SK-N-SH (cell line): ENCODE measurements around the gene PLCXD1. TPM values are rescaled to one million over a fixed set of nuclear protein-coding genes. Genes with fewer than 3 reads are reported as not detected.
"Not testable (repeated sequence)": the region's sequence is repeated elsewhere in the genome, so short reads cannot be mapped to it uniquely, and the experiment has no call there.

Experiments
- CTCF ChIA-PET: fragments of 300-600, 350-600 bp; formaldehyde crosslinking; extraction: SDS; loops from one replicate; lab custom pipeline; 2021; lab: Yijun Ruan, JAX
- POLR2A ChIA-PET: fragments of 350-600 bp; sonication (Branson Sonifier 250); formaldehyde crosslinking; extraction: SDS; loops from one replicate; lab custom pipeline; 2020; ENCODE audit warnings: antibody characterized with exemption, inconsistent platforms; lab: Yijun Ruan, JAX
- DNase-seq: peaks from one replicate; pipeline ENCODE4 v3.0.0; 2012
- H2AFZ ChIP-seq: fragments of 200-600 bp; sonication (generic); 2 replicates; pipeline ENCODE4 v1.8.1; 2016; ENCODE audit warnings: antibody characterized with exemption, mild to moderate bottlenecking, low read depth
- H3F3A ChIP-seq: fragments of 200-600 bp; sonication (generic); replicated peaks from 2 replicates; pipeline ENCODE3; 2016; ENCODE audit warnings: antibody characterized with exemption, mild to moderate bottlenecking; ENCODE audit not compliant: insufficient read depth
- H3K27ac ChIP-seq, 2 experiments: fragments of 200-500 bp in 1 of 2; fragments of 200-600 bp in 1 of 2; sonication (Bioruptor generic) in 1 of 2; sonication (generic), shearing (Covaris generic) in 1 of 2; 2 replicates each; pipeline versions ENCODE4 v1.5.1 to v1.6.1; 2014 to 2016; ENCODE audit warnings: low read depth in 2 of 2, inconsistent platforms in 1 of 2, low read length in 1 of 2, mild to moderate bottlenecking in 1 of 2, mixed read lengths in 1 of 2
- H3K27me3 ChIP-seq: fragments of 200-600 bp; sonication (generic), shearing (Covaris generic); 2 replicates; pipeline ENCODE4 v1.6.1; 2016; ENCODE audit warnings: mixed run types; ENCODE audit not compliant: insufficient read depth
- H3K36me3 ChIP-seq, 2 experiments: fragments of 200-500 bp in 1 of 2; fragments of 200-600 bp in 1 of 2; sonication (Bioruptor generic) in 1 of 2; sonication (generic) in 1 of 2; replicated peaks in 1 of 2; 2 replicates each; pipeline versions ENCODE3 to v1.5.1; 2014 to 2016; ENCODE audit warnings: low read length in 1 of 2, mild to moderate bottlenecking in 1 of 2; ENCODE audit not compliant: insufficient read depth in 2 of 2, control insufficient read depth in 1 of 2
- H3K4me1 ChIP-seq, 2 experiments: fragments of 200-500 bp in 1 of 2; fragments of 200-600 bp in 1 of 2; sonication (Bioruptor generic) in 1 of 2; sonication (generic), shearing (Covaris generic) in 1 of 2; 2 replicates each; pipeline versions ENCODE4 v1.5.1 to v1.6.1; 2014 to 2016; ENCODE audit warnings: low read depth in 1 of 2, low read length in 1 of 2, mixed run types in 1 of 2; ENCODE audit not compliant: insufficient read depth in 2 of 2, control insufficient read depth in 1 of 2
- H3K4me2 ChIP-seq: fragments of 200-600 bp; sonication (generic), shearing (Covaris generic); 2 replicates; pipeline ENCODE4 v1.6.1; 2017; ENCODE audit warnings: mixed run types
- H3K4me3 ChIP-seq, 2 experiments: fragments of 200-500 bp in 1 of 2; fragments of 200-600 bp in 1 of 2; sonication (Bioruptor generic) in 1 of 2; sonication (generic), shearing (Covaris generic) in 1 of 2; 2 replicates each; pipeline versions ENCODE4 v1.5.1 to v1.8.1; 2014 to 2016; ENCODE audit warnings: low read depth in 2 of 2, inconsistent platforms in 1 of 2, low read length in 1 of 2, mild to moderate bottlenecking in 1 of 2, mixed read lengths in 1 of 2, moderate library complexity in 1 of 2
- H3K79me2 ChIP-seq: fragments of 200-600 bp; sonication (generic); 2 replicates; pipeline ENCODE4 v1.8.1; 2017; ENCODE audit warnings: mild to moderate bottlenecking; ENCODE audit not compliant: insufficient read depth
- H3K9ac ChIP-seq: fragments of 200-600 bp; sonication (generic); 2 replicates; pipeline ENCODE4 v1.6.1; 2017; ENCODE audit warnings: mixed run types
- H3K9me2 ChIP-seq: fragments of 200-600 bp; sonication (generic); 2 replicates; pipeline ENCODE4 v1.6.1; 2017; ENCODE audit warnings: mixed run types
- H3K9me3 ChIP-seq: fragments of 200-600 bp; sonication (generic); 2 replicates; pipeline ENCODE4 v1.6.1; 2017; ENCODE audit warnings: mixed run types, mild to moderate bottlenecking, moderate library complexity
- H4K20me1 ChIP-seq: fragments of 200-600 bp; sonication (generic); 2 replicates; pipeline ENCODE4 v1.6.1; 2017; ENCODE audit warnings: mild to moderate bottlenecking, mixed run types; ENCODE audit not compliant: insufficient read depth
- MXI1 ChIP-seq: IDR thresholded peaks from 2 replicates; pipeline ENCODE4 v1.6.1; 2012; ENCODE audit warnings: mild to moderate bottlenecking, low read depth, low read length, improper control_type of control experiment
- NFIC ChIP-seq: IDR thresholded peaks from 2 replicates; pipeline ENCODE4 v1.4.0; 2012; ENCODE audit warnings: borderline replicate concordance
- POLR2AphosphoS5 ChIP-seq: IDR thresholded peaks from 2 replicates; pipeline ENCODE4 v1.6.1; 2012; ENCODE audit warnings: low read depth, low read length
- TAF1 ChIP-seq: IDR thresholded peaks from 2 replicates; pipeline ENCODE4 v1.6.1; 2012; ENCODE audit warnings: low read depth, mild to moderate bottlenecking, low read length, moderate library complexity, borderline replicate concordance
- WGBS: methylation state at CpG from one replicate; pipeline ENCODE4 v1.1.6; 2017; ENCODE audit warnings: low lambda C conversion rate; 5-methylcytosine and 5-hydroxymethylcytosine counted together
- polyA plus RNA-seq, 3 experiments: library from polyadenylated mRNA; depleted of rRNA; stranded (reverse); fragments of >200 nt; gene quantifications; 2 replicates each; pipeline ENCODE4 v1.2.3, GENCODE V29; 2012

Gene PLCXD1
- polyA plus RNA-seq (2012; rRNA removed), result 14.8 and 15.1 TPM in 2 replicates
- 5.5 and 10.5 TPM in 2 replicates for polyA plus RNA-seq (2012; cell fraction: cytosol; rRNA removed)
- polyA plus RNA-seq (2012; cell fraction: nucleus; rRNA removed), result 56.7 and 65.6 TPM in 2 replicates

- POLR2A ChIA-PET, result no interaction called here
- CTCF ChIA-PET, result no interaction called here
- H2AFZ ChIP-seq, result 0 out of 2 replicates have a peak within 1 kb of the TSS, but pooled peaks have one; percentile 59
These were observed at the start of gene PLCXD1 for GRCh38 chrX:281166-281999. Gene PLCXD1 (plus strand): TSS chrX:281381. CDS start chrX:284188, 2,807 bp downstream.

DNA sequence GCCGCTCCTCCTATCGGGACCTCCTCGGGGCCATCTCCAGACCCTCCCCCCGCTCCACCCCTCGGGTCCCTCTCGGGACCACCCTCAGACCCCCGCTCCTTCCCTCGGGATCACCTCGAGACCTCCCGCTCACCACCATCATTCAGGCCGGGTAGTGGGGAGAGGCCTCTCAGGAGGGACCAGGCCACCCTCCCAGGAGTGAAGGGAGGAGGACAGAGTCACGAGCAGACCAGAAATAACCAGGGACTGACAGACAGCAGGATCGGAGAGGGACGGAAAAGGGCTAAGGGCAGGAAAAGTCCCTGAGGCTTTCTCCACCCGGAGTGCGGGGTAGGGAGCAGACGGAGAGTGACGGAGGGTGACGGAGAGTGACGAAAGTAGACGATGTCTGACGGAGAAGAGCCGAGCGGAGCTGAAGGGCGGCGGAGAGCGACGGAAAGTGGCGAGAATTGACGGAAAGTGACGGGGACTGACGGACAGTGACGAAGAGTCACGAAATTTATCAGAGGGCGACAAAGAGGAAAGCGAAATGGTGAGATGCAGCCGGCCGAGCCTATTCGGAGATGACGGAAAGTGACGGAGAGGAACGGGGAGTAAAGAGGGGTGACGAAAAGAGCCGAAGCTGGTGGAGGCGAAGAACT lies 49.4 kb upstream of the PLCXD1 start:
- H3K9me2 ChIP-seq, H3K79me2 ChIP-seq, H3K27ac ChIP-seq, H3K4me3 ChIP-seq, POLR2A ChIA-PET, H3K4me1 ChIP-seq, H3K9me3 ChIP-seq, H3F3A ChIP-seq, H4K20me1 ChIP-seq, H2AFZ ChIP-seq, CTCF ChIA-PET, H3K4me2 ChIP-seq, DNase-seq, H3K9ac ChIP-seq, H3K36me3 ChIP-seq, H3K27me3 ChIP-seq: not testable (repeated sequence)
- 70% methylated on average over 6 of the region's 45 CpGs for WGBS

More at GRCh38 chrX:281166-281999, at the start of gene PLCXD1:
- no peaks in the 10 kb centered on the region for H3K9me2 ChIP-seq
- H3K9ac ChIP-seq, result no peak within 1 kb of the TSS; the same call in 1 of the 2 replicates
- peaks cover 0 to 2% of the 10 kb centered on the region in 2 experiments for H3K36me3 ChIP-seq
- peak within 1 kb of the TSS; percentile 33 to 50 for H3K4me3 ChIP-seq
- TF ChIP-seq NFIC, result no peak
- TF ChIP-seq POLR2AphosphoS5, result 0 out of 2 replicates have a peak, but pooled peaks have one; percentile 22
- peak; percentile 48; the same call in 1 of the 2 replicates for TF ChIP-seq TAF1
- no peak for TF ChIP-seq MXI1
- DNase-seq, result peak; percentile 84
- peak within 1 kb of the TSS; percentile 50 to 58 for H3K27ac ChIP-seq
- peaks cover 20% of the 10 kb centered on the region for H3F3A ChIP-seq
- no peaks in the 10 kb centered on the region for H4K20me1 ChIP-seq
- 37% methylated on average over 23 of the region's 25 CpGs for WGBS
- H3K27me3 ChIP-seq, result no peaks in the 10 kb centered on the region
- H3K4me2 ChIP-seq, result peak within 1 kb of the TSS; percentile 77
- peaks cover 7% of the 10 kb centered on the region; the same call in 1 of the 2 replicates for H3K79me2 ChIP-seq
- peaks cover 5 to 6% of the 10 kb centered on the region in 2 experiments; a peak in 2 of 4 replicates for H3K4me1 ChIP-seq
- no peaks in the 10 kb centered on the region for H3K9me3 ChIP-seq

- POLR2A ChIA-PET, H3K9me2 ChIP-seq, H3K27me3 ChIP-seq: not testable (repeated sequence)
These were observed 48.9 kb upstream of the PLCXD1 start for GRCh38 chrX:232278-232655.

GRCh38 chrX:236201-236600 lies 45.0 kb upstream of the PLCXD1 start:
- CTCF ChIA-PET, H3K4me1 ChIP-seq, H3K27ac ChIP-seq, H3K9me2 ChIP-seq, H2AFZ ChIP-seq, H3K9me3 ChIP-seq, H3K36me3 ChIP-seq, DNase-seq, H3K79me2 ChIP-seq, H4K20me1 ChIP-seq, H3F3A ChIP-seq, H3K27me3 ChIP-seq, H3K9ac ChIP-seq, H3K4me3 ChIP-seq, H3K4me2 ChIP-seq, POLR2A ChIA-PET: not testable (repeated sequence)
- no CpG with 5 or more reads among the region's 6 CpGs for WGBS

More at GRCh38 chrX:232278-232655, 48.9 kb upstream of the PLCXD1 start:
- H3K9me3 ChIP-seq, H3K9ac ChIP-seq, H3K27ac ChIP-seq, CTCF ChIA-PET, H3K4me1 ChIP-seq, H4K20me1 ChIP-seq, H3K4me2 ChIP-seq, H2AFZ ChIP-seq, DNase-seq, H3K4me3 ChIP-seq, H3K79me2 ChIP-seq, H3K36me3 ChIP-seq, H3F3A ChIP-seq: not testable (repeated sequence)
- no CpG with 5 or more reads among the region's 42 CpGs for WGBS
